Lower leg skin (tissue), 3 donors: Measurements from ENCODE around the gene AP1B1.

Experiments used
- POLR2A ChIP-seq, 2 donors: fragments of 450-650 bp; IDR thresholded peaks; one replicate each; pipeline ENCODE4 v1.6.1; 2016 to 2017; ENCODE audit warnings: antibody characterized with exemption in 2 of 2, mild to moderate bottlenecking in 1 of 2, moderate library complexity in 1 of 2
- TF ChIP-seq, protein P1 (sequence below), 3 donors: fragments of 450-650 bp; IDR thresholded peaks; one replicate each; pipeline ENCODE4 v1.5.1; 2016; ENCODE audit warnings: antibody characterized with exemption in 3 of 3, mild to moderate bottlenecking in 3 of 3, moderate library complexity in 2 of 3

- TF ChIP-seq POLR2A (IDR thresholded peaks at IDR 0.05) = no peak
- TF ChIP-seq, protein P1, sequence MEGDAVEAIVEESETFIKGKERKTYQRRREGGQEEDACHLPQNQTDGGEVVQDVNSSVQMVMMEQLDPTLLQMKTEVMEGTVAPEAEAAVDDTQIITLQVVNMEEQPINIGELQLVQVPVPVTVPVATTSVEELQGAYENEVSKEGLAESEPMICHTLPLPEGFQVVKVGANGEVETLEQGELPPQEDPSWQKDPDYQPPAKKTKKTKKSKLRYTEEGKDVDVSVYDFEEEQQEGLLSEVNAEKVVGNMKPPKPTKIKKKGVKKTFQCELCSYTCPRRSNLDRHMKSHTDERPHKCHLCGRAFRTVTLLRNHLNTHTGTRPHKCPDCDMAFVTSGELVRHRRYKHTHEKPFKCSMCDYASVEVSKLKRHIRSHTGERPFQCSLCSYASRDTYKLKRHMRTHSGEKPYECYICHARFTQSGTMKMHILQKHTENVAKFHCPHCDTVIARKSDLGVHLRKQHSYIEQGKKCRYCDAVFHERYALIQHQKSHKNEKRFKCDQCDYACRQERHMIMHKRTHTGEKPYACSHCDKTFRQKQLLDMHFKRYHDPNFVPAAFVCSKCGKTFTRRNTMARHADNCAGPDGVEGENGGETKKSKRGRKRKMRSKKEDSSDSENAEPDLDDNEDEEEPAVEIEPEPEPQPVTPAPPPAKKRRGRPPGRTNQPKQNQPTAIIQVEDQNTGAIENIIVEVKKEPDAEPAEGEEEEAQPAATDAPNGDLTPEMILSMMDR (IDR thresholded peaks at IDR 0.05) = no peak
Observed at GRCh38 chr22:29325356-29325755, 63.0 kb downstream of the AP1B1 start.
